ENCODE measurements around the gene IFI27L1. TPM values are rescaled to one million over a fixed set of nuclear protein-coding genes. Genes with fewer than 3 reads are reported as not detected.

The IFI27L1 gene
- polyA plus RNA-seq, 3 donors: 2.1 to 3.1 (median 2.2) TPM

DNA sequence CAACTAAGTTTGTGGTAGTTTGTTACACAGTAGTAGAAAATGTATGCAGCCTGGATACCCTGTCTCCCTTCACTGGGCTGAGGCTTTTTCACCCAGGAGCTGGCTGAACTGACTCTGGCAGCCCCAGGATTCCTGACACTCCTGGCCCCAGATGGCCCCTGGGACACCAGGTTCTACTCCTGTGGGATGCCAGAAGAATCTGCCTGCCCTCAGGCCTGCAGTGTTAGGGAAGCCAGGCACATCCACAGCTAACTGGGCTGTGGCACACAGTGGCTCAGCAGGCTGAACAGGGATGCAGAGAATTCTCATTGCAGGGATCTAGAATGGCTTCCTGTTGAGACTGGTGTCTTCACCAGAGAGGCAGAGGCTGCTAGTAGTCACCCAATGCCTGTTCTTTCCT lies 38.0 kb downstream of the IFI27L1 start:
- DNase-seq: no peak
- Mint-ChIP-seq H3K27ac (no peak overlapping the region), H3K4me3 (no peak overlapping the region), H3K4me1 (peaks cover 12% of the 10 kb centered on the region), H3K36me3 (no peaks in the 10 kb centered on the region), H3K9me3 (peaks cover 10 to 27% (median 18%) of the 10 kb centered on the region in 7 donors), H3K27me3 (ENCODE audit: low read depth in 3 of 3) (peaks cover 12 to 20% (median 14%) of the 10 kb centered on the region in 3 donors)
- Histone ChIP-seq H3K79me2 (ENCODE audit: insufficient read depth, low read length) (no peaks in the 10 kb centered on the region), H3K36me3 (replicated peaks in 1 of 2; ENCODE audit: control insufficient read depth in 1 of 2, insufficient read depth in 2 of 2, low read length in 2 of 2) (no peaks in the 10 kb centered on the region), H3K4me1 (ENCODE audit: control insufficient read depth in 1 of 2, insufficient read depth in 2 of 2, low read length in 2 of 2) (peaks cover 10% of the 10 kb centered on the region in 2 donors), H3K9ac (ENCODE audit: insufficient read depth, low read length, poor library complexity, severe bottlenecking) (no peak overlapping the region), H3K4me3 (replicated peaks in 1 of 3; ENCODE audit: low read depth in 2 of 3, low read length in 3 of 3) (no peak overlapping the region), H3K4me2 (replicated peaks; ENCODE audit: extremely low read depth, low read length, poor library complexity, severe bottlenecking) (no peak overlapping the region), H4K20me1 (ENCODE audit: insufficient read depth, low read length) (no peaks in the 10 kb centered on the region), H3K27me3 (ENCODE audit: control insufficient read depth in 2 of 2, insufficient read depth in 2 of 2, low read length in 2 of 2) (peaks cover 0 to 2% of the 10 kb centered on the region in 2 donors), H3K27ac (ENCODE audit: low read depth in 1 of 2, low read length in 2 of 2) (no peak overlapping the region), H3K9me3 (replicated peaks in 1 of 2; ENCODE audit: control insufficient read depth in 1 of 2, insufficient read depth in 1 of 2, low read length in 2 of 2) (peaks cover 12 to 25% of the 10 kb centered on the region in 2 donors), H2AFZ (ENCODE audit: insufficient read depth, low read depth, low read length, poor library complexity, severe bottlenecking) (no peak overlapping the region)
- TF ChIP-seq, protein P1, sequence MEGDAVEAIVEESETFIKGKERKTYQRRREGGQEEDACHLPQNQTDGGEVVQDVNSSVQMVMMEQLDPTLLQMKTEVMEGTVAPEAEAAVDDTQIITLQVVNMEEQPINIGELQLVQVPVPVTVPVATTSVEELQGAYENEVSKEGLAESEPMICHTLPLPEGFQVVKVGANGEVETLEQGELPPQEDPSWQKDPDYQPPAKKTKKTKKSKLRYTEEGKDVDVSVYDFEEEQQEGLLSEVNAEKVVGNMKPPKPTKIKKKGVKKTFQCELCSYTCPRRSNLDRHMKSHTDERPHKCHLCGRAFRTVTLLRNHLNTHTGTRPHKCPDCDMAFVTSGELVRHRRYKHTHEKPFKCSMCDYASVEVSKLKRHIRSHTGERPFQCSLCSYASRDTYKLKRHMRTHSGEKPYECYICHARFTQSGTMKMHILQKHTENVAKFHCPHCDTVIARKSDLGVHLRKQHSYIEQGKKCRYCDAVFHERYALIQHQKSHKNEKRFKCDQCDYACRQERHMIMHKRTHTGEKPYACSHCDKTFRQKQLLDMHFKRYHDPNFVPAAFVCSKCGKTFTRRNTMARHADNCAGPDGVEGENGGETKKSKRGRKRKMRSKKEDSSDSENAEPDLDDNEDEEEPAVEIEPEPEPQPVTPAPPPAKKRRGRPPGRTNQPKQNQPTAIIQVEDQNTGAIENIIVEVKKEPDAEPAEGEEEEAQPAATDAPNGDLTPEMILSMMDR (IDR thresholded peaks at IDR 0.05): no peak
- intact Hi-C loops (cut with micrococcal nuclease): no loop called here

DNA sequence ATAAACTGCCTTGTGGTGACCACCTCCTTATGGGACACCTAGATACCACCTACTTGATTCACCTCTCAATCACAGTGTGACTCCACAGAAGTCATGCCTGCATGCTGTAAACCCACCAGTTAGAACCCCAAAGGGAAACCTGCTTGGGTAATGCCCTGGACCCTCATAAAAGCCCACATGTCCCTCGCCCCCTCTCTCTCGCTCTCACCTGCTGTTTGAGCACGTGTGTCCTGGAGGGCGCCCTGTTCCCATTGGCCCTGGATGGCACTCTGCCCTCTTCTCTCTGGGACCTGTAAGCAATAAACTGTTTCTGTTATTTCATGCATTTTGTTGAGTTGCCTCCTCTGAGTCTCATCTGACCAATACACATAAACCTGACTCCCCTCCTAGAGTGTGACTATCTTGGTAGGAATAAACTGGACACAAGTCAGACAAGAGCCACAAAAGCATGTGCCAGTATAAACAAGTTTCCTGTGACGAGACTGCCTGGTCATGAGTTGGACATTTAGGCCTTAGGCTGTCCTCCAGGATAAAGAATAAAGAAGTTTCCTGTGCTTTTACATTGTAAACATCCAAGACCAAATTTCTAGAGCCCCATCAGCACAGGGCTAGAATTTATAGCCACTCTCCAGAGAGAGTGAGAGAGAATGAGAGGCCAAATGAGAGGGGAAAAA lies 39.7 kb downstream of the IFI27L1 start:
- 100% methylated on average over 2 of the region's 5 CpGs for WGBS (ENCODE audit: insufficient coverage)

More for the DNA sequence above, 39.7 kb downstream of the IFI27L1 start:
- H3K27me3 ChIP-seq (ENCODE audit: control insufficient read depth in 2 of 2, insufficient read depth in 2 of 2, low read length in 2 of 2): peaks cover 0 to 2% of the 10 kb centered on the region in 2 donors
- TF ChIP-seq, protein P1 (IDR thresholded peaks at IDR 0.05): no peak
- H2AFZ ChIP-seq (ENCODE audit: insufficient read depth, low read depth, low read length, poor library complexity, severe bottlenecking): no peak overlapping the region
- intact Hi-C loops (cut with micrococcal nuclease): no loop called here
- Mint-ChIP-seq H3K27me3 (ENCODE audit: low read depth in 3 of 3) (peaks cover 10 to 16% (median 16%) of the 10 kb centered on the region in 3 donors), H3K27ac (peak overlapping the region in 2 of 7 donors; percentile 21 to 55), H3K36me3 (no peaks in the 10 kb centered on the region), H3K4me1 (no peaks in the 10 kb centered on the region), H3K4me3 (no peak overlapping the region), H3K9me3 (peaks cover 10 to 27% (median 18%) of the 10 kb centered on the region in 7 donors)
- no peaks in the 10 kb centered on the region for H4K20me1 ChIP-seq (ENCODE audit: insufficient read depth, low read length)
- H3K4me2 ChIP-seq (replicated peaks; ENCODE audit: extremely low read depth, low read length, poor library complexity, severe bottlenecking): no peak overlapping the region
- no peak overlapping the region for H3K9ac ChIP-seq (ENCODE audit: insufficient read depth, low read length, poor library complexity, severe bottlenecking)
- H3K36me3 ChIP-seq (replicated peaks in 1 of 2; ENCODE audit: control insufficient read depth in 1 of 2, insufficient read depth in 2 of 2, low read length in 2 of 2): no peaks in the 10 kb centered on the region
- no peaks in the 10 kb centered on the region for H3K79me2 ChIP-seq (ENCODE audit: insufficient read depth, low read length)
- no peak overlapping the region for H3K27ac ChIP-seq (ENCODE audit: low read depth in 1 of 2, low read length in 2 of 2)
- DNase-seq: no peak
- H3K4me1 ChIP-seq (ENCODE audit: control insufficient read depth in 1 of 2, insufficient read depth in 2 of 2, low read length in 2 of 2): no peaks in the 10 kb centered on the region
- peaks cover 12 to 25% of the 10 kb centered on the region in 2 donors for H3K9me3 ChIP-seq (replicated peaks in 1 of 2; ENCODE audit: control insufficient read depth in 1 of 2, insufficient read depth in 1 of 2, low read length in 2 of 2)
- H3K4me3 ChIP-seq (replicated peaks in 1 of 3; ENCODE audit: low read depth in 2 of 3, low read length in 3 of 3): no peak overlapping the region

Measured in CD14-positive monocyte (primary cell).